Measurements from ENCODE around the gene APBB1. TPM values are rescaled to one million over a fixed set of nuclear protein-coding genes. Genes with fewer than 3 reads are reported as not detected.

The APBB1 gene
- total RNA-seq, 4 donors from 2014 or later, result 16.2 to 110 (median 38.0) TPM

- Histone ChIP-seq H3K9me3 (no peaks in the 10 kb centered on the region), H3K4me3 (no peak overlapping the region), H3K27me3 (no peaks in the 10 kb centered on the region), H3K27ac (no peak overlapping the region), H3K36me3 (no peaks in the 10 kb centered on the region), H3K4me1 (no peaks in the 10 kb centered on the region)
- intact Hi-C loops (cut with DNase I; ENCODE audit: low total_unique reads), result loop anchor here (10.0 kb wide), 1 partner anchor 56 kb away; no protein-coding TSS in a partner anchor
- TF ChIP-seq POLR2A (IDR thresholded peaks at IDR 0.05) (no peak), CTCF (IDR thresholded peaks at IDR 0.05) (no peak)
- DNase-seq, result no peak
These were observed 29.7 kb upstream of the APBB1 start for GRCh38 chr11:6448574-6448973.

GRCh38 chr11:6443269-6444003 lies 24.5 kb upstream of the APBB1 start:
- Histone ChIP-seq H3K36me3 (no peaks in the 10 kb centered on the region), H3K27ac (no peak overlapping the region), H3K9me3 (no peaks in the 10 kb centered on the region), H3K4me3 (no peak overlapping the region), H3K4me1 (no peaks in the 10 kb centered on the region), H3K27me3 (no peaks in the 10 kb centered on the region)
- DNase-seq, result peak; percentile 52 to 54
- intact Hi-C loops (cut with DNase I; ENCODE audit: low total_unique reads), result loop anchor here (5.0 to 10.0 kb wide), 2 partner anchors 61 to 66 kb away; no protein-coding TSS in a partner anchor
- TF ChIP-seq POLR2A (IDR thresholded peaks at IDR 0.05), result no peak
- peak; percentile 66 to 84 (median 80) for TF ChIP-seq CTCF (IDR thresholded peaks at IDR 0.05)

- H3K27me3 ChIP-seq, result no peaks in the 10 kb centered on the region
- no peak for DNase-seq
- H3K4me1 ChIP-seq, result no peaks in the 10 kb centered on the region
- TF ChIP-seq POLR2A (IDR thresholded peaks at IDR 0.05) (no peak), CTCF (IDR thresholded peaks at IDR 0.05) (no peak)
- no peaks in the 10 kb centered on the region for H3K9me3 ChIP-seq
- no peaks in the 10 kb centered on the region for H3K36me3 ChIP-seq
- no peak overlapping the region for H3K27ac ChIP-seq
- intact Hi-C loops (cut with DNase I; ENCODE audit: low total_unique reads), result loop anchor here (5.0 to 10.0 kb wide), 2 partner anchors 62 to 65 kb away; no protein-coding TSS in a partner anchor
- H3K4me3 ChIP-seq, result no peak overlapping the region
These were observed 23.5 kb upstream of the APBB1 start for GRCh38 chr11:6442441-6442840.

GRCh38 chr11:6440906-6441358 lies 22.0 kb upstream of the APBB1 start, which contains the start of gene HPX:
HPX (minus strand) TSS chr11:6440987; CDS start chr11:6440963, 24 bp downstream.
- Histone ChIP-seq H3K4me1 (no peaks in the 10 kb centered on the region), H3K27ac (no peak within 1 kb of the TSS), H3K36me3 (no peaks in the 10 kb centered on the region), H3K9me3 (no peaks in the 10 kb centered on the region), H3K27me3 (no peaks in the 10 kb centered on the region), H3K4me3 (no peak within 1 kb of the TSS)
- no peak for DNase-seq
- TF ChIP-seq POLR2A (IDR thresholded peaks at IDR 0.05), result no peak
- TF ChIP-seq CTCF (IDR thresholded peaks at IDR 0.05), result no peak
- intact Hi-C loops (cut with DNase I; ENCODE audit: low total_unique reads), result loop anchor here (5.0 to 10.0 kb wide), 2 partner anchors 64 kb away; no protein-coding TSS in a partner anchor

GRCh38 chr11:6438979-6439571 lies 20.2 kb upstream of the APBB1 start:
- DNase-seq, result peak in 1 of 2 donors; percentile 28
- Histone ChIP-seq H3K9me3 (no peaks in the 10 kb centered on the region), H3K4me3 (no peak overlapping the region), H3K27ac (no peak overlapping the region), H3K27me3 (no peaks in the 10 kb centered on the region), H3K4me1 (no peaks in the 10 kb centered on the region), H3K36me3 (no peaks in the 10 kb centered on the region)
- intact Hi-C loops (cut with DNase I; ENCODE audit: low total_unique reads), result no loop called here
- TF ChIP-seq CTCF (IDR thresholded peaks at IDR 0.05) (peak in 3 of 4 experiments; percentile 20 to 47 (median 40)), POLR2A (IDR thresholded peaks at IDR 0.05) (no peak)
